Activated CD8-positive, alpha-beta memory T cell treated with anti-CD3 and anti-CD28 coated beads, Interleukin-2, amount 10 ng/mL, durations not matched to agents 7 days and 5 days (primary cell): ENCODE results near the gene LIF. TPM values are rescaled to one million over a fixed set of nuclear protein-coding genes. Genes with fewer than 3 reads are reported as not detected.

Source experiments
- ATAC-seq: fragments of 150-1000 bp; cut with Tn5 transposase; one replicate; pipeline ENCODE4 v1.10.0; 2021; ENCODE audit warnings: moderate library complexity
- CTCF ChIA-PET: fragments of 350-600 bp; sonication (Branson Sonifier 250); formaldehyde crosslinking; loops from one replicate; lab custom pipeline; 2021; ENCODE audit warnings: antibody characterized with exemption; lab: Charles Lee
- DNase-seq: peaks from one replicate; pipeline ENCODE4 v3.0.0-alpha.2; 2020
- H3K27ac Mint-ChIP-seq: one replicate; pipeline ENCODE4 v1.8.0; 2021; ENCODE audit warnings: mild to moderate bottlenecking, mixed read lengths
- H3K27me3 Mint-ChIP-seq: one replicate; pipeline ENCODE4 v1.8.0; 2021; ENCODE audit warnings: mixed read lengths
- H3K36me3 Mint-ChIP-seq: one replicate; pipeline ENCODE4 v1.8.0; 2021; ENCODE audit warnings: mild to moderate bottlenecking, mixed read lengths
- H3K4me1 Mint-ChIP-seq: one replicate; pipeline ENCODE4 v1.8.0; 2021; ENCODE audit warnings: mixed read lengths
- H3K4me3 Mint-ChIP-seq: one replicate; pipeline ENCODE4 v1.8.0; 2021; ENCODE audit warnings: mild to moderate bottlenecking, moderate library complexity, mixed read lengths
- H3K9me3 Mint-ChIP-seq: one replicate; pipeline ENCODE4 v1.8.0; 2022; ENCODE audit warnings: low read depth, mixed read lengths
- total RNA-seq, 2 experiments: library from RNA; stranded (reverse); gene quantifications; one replicate each; pipeline ENCODE4 v1.2.3, GENCODE V29; 2021

Gene LIF
- total RNA-seq, 2 experiments from 2014 or later, result 107 to 304 TPM

- ATAC-seq (peak; percentile 14), DNase-seq (no peak)
- CTCF ChIA-PET, result interaction anchor here (1.1 to 4.2 kb wide), 3 partner anchors 34 to 146 kb away, joined by 3 to 103 read pairs (median 3); no protein-coding TSS in a partner anchor
- Mint-ChIP-seq H3K4me1 (peaks cover 75% of the 10 kb centered on the region), H3K9me3 (no peaks in the 10 kb centered on the region), H3K27ac (peak overlapping the region; percentile 58), H3K36me3 (no peaks in the 10 kb centered on the region), H3K4me3 (no peak overlapping the region), H3K27me3 (peaks cover 2% of the 10 kb centered on the region)
These were observed 6.0 kb upstream of the LIF start for GRCh38 chr22:30252411-30253204.

GRCh38 chr22:30251711-30252110 lies 5.2 kb upstream of the LIF start:
- H3K4me3 Mint-ChIP-seq, result no peak overlapping the region
- no peaks in the 10 kb centered on the region for H3K9me3 Mint-ChIP-seq
- CTCF ChIA-PET, result interaction anchor here (0.7 to 2.3 kb wide), 5 partner anchors 11 to 148 kb away, joined by 3 to 9 read pairs (median 4); no protein-coding TSS in a partner anchor
- ATAC-seq (no peak), DNase-seq (no peak)
- H3K27me3 Mint-ChIP-seq, result peaks cover 3% of the 10 kb centered on the region
- no peaks in the 10 kb centered on the region for H3K36me3 Mint-ChIP-seq
- peaks cover 82% of the 10 kb centered on the region for H3K4me1 Mint-ChIP-seq
- peak overlapping the region; percentile 38 for H3K27ac Mint-ChIP-seq

- H3K27ac Mint-ChIP-seq, result no peak overlapping the region
- peaks cover 2% of the 10 kb centered on the region for H3K36me3 Mint-ChIP-seq
- CTCF ChIA-PET, result interaction anchor here (0.9 to 2.3 kb wide), 8 partner anchors 13 to 162 kb away, joined by 3 to 9 read pairs (median 3); no protein-coding TSS in a partner anchor
- ATAC-seq, result no peak
- H3K4me1 Mint-ChIP-seq, result peaks cover 77% of the 10 kb centered on the region
- peaks cover 3% of the 10 kb centered on the region for H3K27me3 Mint-ChIP-seq
- DNase-seq, result no peak
- H3K4me3 Mint-ChIP-seq, result no peak overlapping the region
- no peaks in the 10 kb centered on the region for H3K9me3 Mint-ChIP-seq
These were observed 4.2 kb upstream of the LIF start for GRCh38 chr22:30250661-30251267.

- DNase-seq, result no peak
- Mint-ChIP-seq H3K27ac (peak overlapping the region; percentile 34), H3K4me3 (no peak overlapping the region), H3K27me3 (peaks cover 3% of the 10 kb centered on the region), H3K36me3 (peaks cover 7% of the 10 kb centered on the region), H3K9me3 (no peaks in the 10 kb centered on the region), H3K4me1 (peaks cover 79% of the 10 kb centered on the region)
- no peak for ATAC-seq
- CTCF ChIA-PET, result interaction anchor here (1.3 to 2.3 kb wide), 5 partner anchors 13 to 142 kb away, joined by 3 to 9 read pairs (median 3); no protein-coding TSS in a partner anchor
These were observed 3.5 kb upstream of the LIF start for GRCh38 chr22:30250039-30250565.

- no peak overlapping the region for H3K4me3 Mint-ChIP-seq
- ATAC-seq (no peak), DNase-seq (no peak)
- CTCF ChIA-PET, result interaction anchor here (1.0 to 2.3 kb wide), 6 partner anchors 12 to 141 kb away, joined by 3 to 10 read pairs (median 3); no protein-coding TSS in a partner anchor
- H3K27ac Mint-ChIP-seq, result no peak overlapping the region
- peaks cover 79% of the 10 kb centered on the region for H3K4me1 Mint-ChIP-seq
- H3K27me3 Mint-ChIP-seq, result peaks cover 3% of the 10 kb centered on the region
- no peaks in the 10 kb centered on the region for H3K9me3 Mint-ChIP-seq
- H3K36me3 Mint-ChIP-seq, result peaks cover 14% of the 10 kb centered on the region
These were observed 2.8 kb upstream of the LIF start for GRCh38 chr22:30249049-30250038.

GRCh38 chr22:30248484-30248883 lies 1.9 kb upstream of the LIF start:
- Mint-ChIP-seq H3K27ac (peak overlapping the region; percentile 51), H3K9me3 (no peaks in the 10 kb centered on the region), H3K4me1 (peaks cover 81% of the 10 kb centered on the region), H3K4me3 (no peak overlapping the region), H3K36me3 (peaks cover 23% of the 10 kb centered on the region), H3K27me3 (peaks cover 3% of the 10 kb centered on the region)
- ATAC-seq, result no peak
- DNase-seq, result no peak
- CTCF ChIA-PET, result interaction anchor here (1.0 to 1.5 kb wide), 3 partner anchors 13 to 140 kb away, joined by 3 to 10 read pairs (median 3); no protein-coding TSS in a partner anchor

- peaks cover 3% of the 10 kb centered on the region for H3K27me3 Mint-ChIP-seq
- CTCF ChIA-PET, result interaction anchor here (1.5 kb wide), 2 partner anchors 13 to 139 kb away, joined by 3 to 10 read pairs; no protein-coding TSS in a partner anchor
- H3K36me3 Mint-ChIP-seq, result peaks cover 28% of the 10 kb centered on the region
- no peak overlapping the region for H3K27ac Mint-ChIP-seq
- ATAC-seq (no peak), DNase-seq (no peak)
- no peaks in the 10 kb centered on the region for H3K9me3 Mint-ChIP-seq
- peak overlapping the region; percentile 92 for H3K4me3 Mint-ChIP-seq
- H3K4me1 Mint-ChIP-seq, result peaks cover 81% of the 10 kb centered on the region
These were observed 1.4 kb upstream of the LIF start for GRCh38 chr22:30247974-30248373.

GRCh38 chr22:30247561-30247960 lies 1.0 kb upstream of the LIF start:
- Mint-ChIP-seq H3K27me3 (peaks cover 3% of the 10 kb centered on the region), H3K27ac (peak overlapping the region; percentile 77), H3K9me3 (no peaks in the 10 kb centered on the region), H3K36me3 (peaks cover 32% of the 10 kb centered on the region), H3K4me3 (peak overlapping the region; percentile 92), H3K4me1 (peaks cover 81% of the 10 kb centered on the region)
- CTCF ChIA-PET, result interaction anchor here (1.5 kb wide), 1 partner anchor 139 kb away, joined by 10 read pairs; no protein-coding TSS in a partner anchor
- ATAC-seq (no peak), DNase-seq (no peak)

- Mint-ChIP-seq H3K4me3 (peak overlapping the region; percentile 92), H3K36me3 (peaks cover 35% of the 10 kb centered on the region), H3K27ac (peak overlapping the region; percentile 77), H3K4me1 (peaks cover 78% of the 10 kb centered on the region), H3K9me3 (no peaks in the 10 kb centered on the region), H3K27me3 (peaks cover 3% of the 10 kb centered on the region)
- ATAC-seq (peak; percentile 28), DNase-seq (no peak)
- CTCF ChIA-PET, result interaction anchor here (1.5 to 1.6 kb wide), 5 partner anchors 8 to 135 kb away, joined by 4 to 6 read pairs (median 5); no protein-coding TSS in a partner anchor
These were observed 336 bp upstream of the LIF start for GRCh38 chr22:30246814-30247376.

- CTCF ChIA-PET, result interaction anchor here (0.8 to 3.1 kb wide), 11 partner anchors 10 to 137 kb away, joined by 3 to 23 read pairs (median 5); partner anchors contain the start of gene OSM
- Mint-ChIP-seq H3K4me3 (peak overlapping the region; percentile 92), H3K27me3 (peaks cover 3% of the 10 kb centered on the region), H3K4me1 (peaks cover 74% of the 10 kb centered on the region), H3K9me3 (no peaks in the 10 kb centered on the region), H3K27ac (peak overlapping the region; percentile 95), H3K36me3 (peaks cover 47% of the 10 kb centered on the region)
- DNase-seq (no peak), ATAC-seq (peak; percentile 2)
These were observed 1.2 kb downstream of the LIF start for GRCh38 chr22:30245181-30245984.

GRCh38 chr22:30244641-30245040 lies 1.9 kb downstream of the LIF start:
- Mint-ChIP-seq H3K27ac (peak overlapping the region; percentile 95), H3K4me3 (peak overlapping the region; percentile 92), H3K9me3 (no peaks in the 10 kb centered on the region), H3K4me1 (peaks cover 69% of the 10 kb centered on the region), H3K36me3 (peaks cover 47% of the 10 kb centered on the region), H3K27me3 (peaks cover 3% of the 10 kb centered on the region)
- ATAC-seq (no peak), DNase-seq (no peak)
- CTCF ChIA-PET, result interaction anchor here (1.0 to 3.1 kb wide), 4 partner anchors 19 to 137 kb away, joined by 3 to 23 read pairs (median 6); partner anchors contain the start of gene OSM
